Measurements from ENCODE around the gene PPP2R5A.

DNA sequence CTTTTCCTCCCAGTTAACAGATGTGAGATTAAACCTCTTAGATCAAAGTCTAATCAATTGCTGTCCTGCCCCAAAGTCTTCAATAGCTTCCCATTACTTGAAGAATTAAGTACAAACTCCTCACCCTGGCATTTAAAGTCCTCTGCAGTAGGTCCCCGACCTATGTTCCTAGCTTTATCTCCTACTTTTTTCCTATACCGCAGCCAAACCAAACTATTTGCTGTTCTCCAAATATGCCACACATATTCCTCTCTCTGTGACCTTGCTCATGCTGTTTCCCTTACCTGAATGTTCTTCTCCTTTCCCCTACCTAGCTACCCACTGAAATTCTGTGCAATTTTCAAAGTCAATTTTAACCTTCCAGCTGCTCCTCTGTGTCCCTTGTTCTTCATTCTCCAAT, 14.0 kb upstream of the PPP2R5A start:
- TF ChIP-seq EZH2 (IDR thresholded peaks at IDR 0.05) (no peak), POLR2AphosphoS5 (IDR thresholded peaks at IDR 0.05; ENCODE audit: borderline replicate concordance, low read depth, low read length) (no peak)

All from SK-N-MC (cell line).